Measurements from ENCODE around the gene GHITM.

DNA sequence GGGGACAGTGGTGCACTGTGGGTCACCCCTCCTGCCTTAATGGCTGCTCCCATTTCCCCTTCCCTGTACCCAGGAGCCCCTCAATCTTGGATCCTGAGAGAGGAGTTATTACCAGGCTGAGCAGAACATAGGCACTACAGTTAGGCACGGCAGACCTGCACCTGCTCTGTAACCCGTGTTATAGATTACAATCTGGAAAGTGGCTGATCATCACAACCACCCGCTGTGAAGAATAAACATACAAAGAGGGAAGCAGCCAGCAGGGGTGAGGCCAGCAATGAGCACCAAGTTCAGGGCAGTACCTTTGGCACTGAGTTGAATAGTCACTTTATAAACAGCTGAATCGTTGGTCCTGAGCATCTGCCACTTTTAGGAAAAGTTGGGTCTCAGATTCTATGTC lies 56.8 kb downstream of the GHITM start:
- TF ChIP-seq CTCF (IDR thresholded peaks at IDR 0.05) = no peak
- TF ChIP-seq POLR2A (IDR thresholded peaks at IDR 0.05) = no peak

Data from prostate gland (tissue), 2 donors.